HTR-8/SVneo (cell line): Measurements from ENCODE around the gene CSF1.
A peak's percentile ranks its signal among the peaks of the same experiment; 100 is the strongest.

ENCODE experiments used
- DNase-seq: peaks from one replicate; pipeline ENCODE4 v3.0.0; 2011; ENCODE audit warnings: low spot score, mixed read lengths; ENCODE audit not compliant: insufficient read length
- FAIRE-seq: peaks from 2 replicates; lab custom pipeline; 2011; peaks lifted over from hg19 to GRCh38; lab: Jason Lieb, UNC

CSF1 gene

GRCh38 chr1:109882288-109883245, 28.1 kb upstream of the CSF1 start:
- no peak for DNase-seq
- no peak for FAIRE-seq

- FAIRE-seq (no peak), DNase-seq (no peak)
Observed at GRCh38 chr1:109883248-109883955, 27.2 kb upstream of the CSF1 start.

- DNase-seq (no peak), FAIRE-seq (no peak)
Observed at GRCh38 chr1:109884242-109884891, 26.3 kb upstream of the CSF1 start.

GRCh38 chr1:109885589-109885988, 25.1 kb upstream of the CSF1 start:
- FAIRE-seq (no peak), DNase-seq (no peak)

DNA sequence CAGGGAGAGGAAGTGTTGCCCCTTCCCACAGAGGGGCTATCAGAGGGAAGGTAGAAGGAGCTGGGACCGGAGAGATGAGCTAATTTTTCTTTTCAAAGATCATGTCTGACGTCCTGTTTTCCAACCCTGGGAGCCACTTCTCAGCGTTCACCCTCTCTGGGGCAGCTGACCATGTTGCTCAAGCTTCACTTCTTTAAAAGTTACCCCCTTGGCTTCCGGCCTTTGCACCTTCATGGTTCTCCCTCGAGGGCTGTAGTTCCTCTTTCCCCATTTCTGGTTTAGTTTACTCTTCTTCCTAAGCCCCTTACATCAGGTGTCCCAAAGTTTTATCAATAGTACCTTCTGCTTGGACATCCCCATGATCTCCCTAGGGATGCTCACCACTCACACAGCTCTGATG, 23.8 kb upstream of the CSF1 start:
- no peak for DNase-seq

GRCh38 chr1:109887271-109887670, 23.4 kb upstream of the CSF1 start:
- FAIRE-seq, result no peak

More for the DNA sequence above, 23.8 kb upstream of the CSF1 start:
- FAIRE-seq, result no peak

GRCh38 chr1:109887884-109888283, 22.8 kb upstream of the CSF1 start:
- DNase-seq (no peak), FAIRE-seq (no peak)

More at GRCh38 chr1:109887271-109887670, 23.4 kb upstream of the CSF1 start:
- DNase-seq, result no peak

DNA sequence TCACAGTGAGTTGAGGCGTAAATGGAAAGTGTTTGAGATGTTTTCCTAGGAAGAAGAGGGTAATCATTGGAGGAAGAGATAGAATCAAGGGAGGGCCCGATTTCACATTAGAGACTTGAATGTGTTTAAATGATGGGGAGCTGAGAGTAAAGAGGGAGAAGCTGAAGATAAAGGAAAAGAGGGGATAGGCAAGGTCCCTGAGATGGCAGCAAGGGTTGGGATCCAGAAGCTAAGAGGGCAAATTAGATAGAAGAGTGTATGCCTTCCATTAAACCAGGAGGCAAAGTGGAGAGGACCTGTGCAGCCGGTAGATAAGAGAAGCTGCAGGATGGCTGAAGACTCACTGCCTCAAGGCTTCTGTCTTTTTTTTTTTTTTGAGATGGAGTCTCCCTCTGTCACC, 21.6 kb upstream of the CSF1 start:
- DNase-seq, result no peak

GRCh38 chr1:109890115-109890953, 20.3 kb upstream of the CSF1 start:
- no peak for FAIRE-seq
- DNase-seq, result no peak

More for the DNA sequence above, 21.6 kb upstream of the CSF1 start:
- no peak for FAIRE-seq

DNA sequence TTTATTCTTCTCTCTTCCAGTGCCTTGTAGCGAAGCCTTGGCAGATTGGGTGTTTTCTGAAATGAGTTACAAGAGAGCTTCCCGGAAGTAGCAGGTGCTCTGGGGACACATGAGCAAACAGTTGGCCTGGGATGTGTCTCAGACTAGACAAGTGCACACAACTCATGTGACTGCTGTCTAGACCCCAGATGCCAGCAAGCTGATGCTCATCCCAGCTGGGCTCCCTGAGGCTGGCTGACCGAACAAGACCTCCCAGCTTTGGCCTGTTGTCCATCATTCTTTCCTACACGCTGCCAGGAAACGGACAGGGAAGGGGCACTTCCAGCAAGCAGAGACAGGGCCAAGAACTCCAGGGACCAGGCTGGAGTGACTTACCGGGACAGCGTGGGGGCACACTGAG, 18.7 kb upstream of the CSF1 start:
- FAIRE-seq (no peak), DNase-seq (no peak)

- FAIRE-seq (no peak), DNase-seq (no peak)
Observed at GRCh38 chr1:109892561-109893368, 17.9 kb upstream of the CSF1 start.

- FAIRE-seq, result no peak
- no peak for DNase-seq
Observed at GRCh38 chr1:109893532-109894171, 17.0 kb upstream of the CSF1 start.

DNA sequence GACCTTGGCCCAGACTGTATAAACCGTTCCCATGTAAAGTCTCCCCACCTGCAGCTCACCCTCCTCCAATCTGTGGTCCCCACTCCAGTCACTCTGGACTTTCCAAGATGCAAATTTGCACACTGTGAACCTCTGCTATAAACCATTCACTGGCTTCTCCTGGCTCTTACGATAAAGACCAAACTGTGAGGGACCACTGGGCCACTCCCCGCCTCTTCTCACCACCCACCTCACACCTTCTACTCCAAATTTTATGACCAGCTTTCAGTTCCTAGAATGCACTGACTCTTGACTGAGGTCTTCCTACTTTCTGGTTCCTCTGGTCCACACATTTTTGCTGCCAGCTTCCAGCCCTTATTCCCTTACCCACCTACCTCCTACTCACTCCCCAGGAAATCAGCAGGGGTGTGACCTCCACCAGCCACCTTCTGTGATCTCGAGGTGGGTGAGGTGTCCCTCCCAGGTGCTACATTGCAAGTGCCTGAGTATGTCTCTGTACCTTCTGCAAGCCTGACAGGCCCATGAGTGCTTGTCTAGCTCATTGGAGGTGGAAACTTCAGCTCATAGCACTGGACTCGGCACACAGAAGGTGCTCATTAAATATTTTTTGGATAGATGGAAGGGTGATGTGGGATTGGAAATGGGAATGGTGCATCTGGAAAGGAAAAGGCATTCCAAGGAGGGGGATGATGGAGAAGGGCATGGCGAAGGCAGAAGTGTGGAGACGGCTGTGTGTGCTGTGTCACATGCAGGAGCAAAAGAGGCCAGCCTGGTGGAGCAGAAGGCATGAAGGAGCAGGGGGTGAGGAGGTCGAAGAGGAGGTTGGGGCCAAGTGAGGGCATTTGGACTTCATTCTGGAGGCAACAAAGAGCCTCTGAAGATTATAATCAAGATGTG, 15.6 kb upstream of the CSF1 start:
- no peak for FAIRE-seq

DNA sequence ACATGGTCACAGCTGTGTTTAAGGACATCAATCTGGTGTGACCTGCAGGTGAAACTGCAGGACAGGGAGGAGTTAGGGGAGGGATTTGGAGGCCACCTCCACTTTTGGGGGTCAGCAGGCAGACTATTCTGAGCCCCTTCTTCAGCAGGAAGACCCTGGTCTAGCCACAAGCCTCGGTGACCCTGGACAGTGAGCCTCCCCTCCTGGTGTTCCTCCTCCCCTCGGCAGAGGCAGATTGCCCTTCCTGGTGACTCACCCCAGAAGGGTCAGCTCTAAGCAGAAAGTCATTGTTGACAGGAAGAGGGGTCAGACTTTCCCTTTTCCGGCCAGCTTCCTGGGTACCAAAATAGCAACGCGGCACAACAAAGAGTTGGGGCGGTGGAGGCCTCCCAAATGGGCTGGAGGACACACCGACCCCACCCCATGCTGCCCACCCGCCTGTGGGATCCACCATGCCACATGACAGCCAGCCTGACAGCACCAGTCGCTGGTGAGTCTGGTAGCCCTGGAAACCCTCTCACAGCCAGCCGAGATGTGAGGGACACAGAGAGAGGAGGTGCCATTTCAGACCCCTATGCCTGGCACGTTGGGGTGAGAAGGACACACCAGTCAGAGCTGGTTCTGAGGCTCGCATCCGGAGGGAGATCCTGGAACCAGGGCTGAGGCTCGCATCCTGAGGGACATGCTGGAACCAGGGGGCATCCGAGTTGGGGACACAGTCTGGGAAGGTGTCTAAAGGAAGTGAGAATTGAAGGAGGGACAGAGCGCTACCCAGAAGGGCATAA, 14.7 kb upstream of the CSF1 start:
- DNase-seq (peak; percentile 48), FAIRE-seq (no peak)

More for the DNA sequence above, 15.6 kb upstream of the CSF1 start:
- DNase-seq, result no peak

DNA sequence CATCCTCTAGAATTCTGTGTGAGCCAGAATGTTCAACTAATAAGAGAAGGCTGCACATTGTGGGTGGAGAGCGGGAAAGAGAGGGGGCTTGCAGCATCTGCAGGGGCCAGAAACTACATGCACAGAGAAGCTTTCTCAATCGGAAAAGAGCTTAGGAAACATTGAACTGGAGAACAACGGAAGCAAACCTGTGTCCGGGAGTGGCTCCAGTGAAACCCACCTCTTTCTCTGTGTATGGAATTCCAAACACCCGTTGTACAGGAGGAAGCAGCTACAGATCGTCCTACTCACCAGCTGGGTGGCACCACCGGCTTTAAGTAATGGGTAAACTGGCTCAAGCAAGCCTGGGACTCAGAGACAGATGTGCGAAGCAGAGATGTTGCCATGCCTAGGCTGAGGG, 14.0 kb upstream of the CSF1 start:
- DNase-seq, result no peak

GRCh38 chr1:109897259-109897955, 13.2 kb upstream of the CSF1 start:
- DNase-seq (no peak), FAIRE-seq (no peak)

More for the DNA sequence above, 14.0 kb upstream of the CSF1 start:
- FAIRE-seq, result no peak
